ENCODE results near the gene SERPINA12. TPM values are rescaled to one million over a fixed set of nuclear protein-coding genes. Genes with fewer than 3 reads are reported as not detected.

Gene SERPINA12
- polyA plus RNA-seq, 1 donor (not counting 4 experiments of a cell fraction or from before 2014, with no cell fraction given) = 0.26 TPM

- dilution Hi-C loops (cut with MboI; ENCODE audit: extremely low pct_ligation_motif_present, low sequenced_read_pairs) = no loop called here
- no peak overlapping the region for H3K4me2 ChIP-seq (ENCODE audit: control insufficient read depth, extremely low read depth, insufficient read depth, low read depth, low read length)
- no peaks in the 10 kb centered on the region for H3K4me1 ChIP-seq (ENCODE audit: control insufficient read depth, extremely low read depth, insufficient read depth, low read length)
- H3K9me1 ChIP-seq (ENCODE audit: control insufficient read depth, extremely low read depth, insufficient read depth, low read length) = no peaks in the 10 kb centered on the region
- no peak overlapping the region for H2AFZ ChIP-seq (ENCODE audit: control insufficient read depth, low read length)
- no peak for DNase-seq (ENCODE audit: low read depth, low spot score)
- no peak overlapping the region for H3K27ac ChIP-seq (ENCODE audit: control insufficient read depth, insufficient read depth, low read length)
- H3K36me3 ChIP-seq (ENCODE audit: control insufficient read depth in 2 of 2, extremely low read depth in 1 of 2, insufficient read depth in 2 of 2, low read length in 2 of 2) = no peaks in the 10 kb centered on the region
- no peak overlapping the region for H3K4me3 ChIP-seq (ENCODE audit: control insufficient read depth in 2 of 3, extremely low read depth in 1 of 3, insufficient read depth in 2 of 3, low read depth in 1 of 3, low read length in 3 of 3)
- no peaks in the 10 kb centered on the region for H3K9me3 ChIP-seq (ENCODE audit: control insufficient read depth, low read depth, low read length)
- no peak for FAIRE-seq
- H3K27me3 ChIP-seq (ENCODE audit: control insufficient read depth, extremely low read depth, insufficient read depth, low read length) = no peaks in the 10 kb centered on the region
- TF ChIP-seq EZH2 (IDR thresholded peaks at IDR 0.05; ENCODE audit: low read length) (no peak), CTCF (optimal IDR thresholded peaks at IDR 0.05 in 1 of 3, IDR thresholded peaks at IDR 0.05 in 1 of 3, conservative IDR thresholded peaks at IDR 0.05 in 1 of 3; ENCODE audit: extremely low read depth in 1 of 3, insufficient read depth in 2 of 3, low read length in 3 of 3) (no peak)
- H3K79me2 ChIP-seq (ENCODE audit: control insufficient read depth, insufficient read depth, low read length) = no peaks in the 10 kb centered on the region
- no peak overlapping the region for H3K9ac ChIP-seq (ENCODE audit: control insufficient read depth, extremely low read depth, insufficient read depth, low read length)
- H4K20me1 ChIP-seq (ENCODE audit: control insufficient read depth, extremely low read depth, insufficient read depth, low read length) = no peaks in the 10 kb centered on the region
Observed at GRCh38 chr14:94531187-94531586, 21.9 kb upstream of the SERPINA12 start.

- dilution Hi-C loops (cut with MboI; ENCODE audit: extremely low pct_ligation_motif_present, low sequenced_read_pairs) = no loop called here
Observed at GRCh38 chr14:94524093-94524492, 14.8 kb upstream of the SERPINA12 start.

More at GRCh38 chr14:94524093-94524492, 14.8 kb upstream of the SERPINA12 start:
- no peak for TF ChIP-seq CTCF (optimal IDR thresholded peaks at IDR 0.05 in 1 of 3, IDR thresholded peaks at IDR 0.05 in 1 of 3, conservative IDR thresholded peaks at IDR 0.05 in 1 of 3; ENCODE audit: extremely low read depth in 1 of 3, insufficient read depth in 2 of 3, low read length in 3 of 3)
- TF ChIP-seq EZH2 (IDR thresholded peaks at IDR 0.05; ENCODE audit: low read length) = no peak
- Histone ChIP-seq H4K20me1 (ENCODE audit: control insufficient read depth, extremely low read depth, insufficient read depth, low read length) (no peaks in the 10 kb centered on the region), H3K36me3 (ENCODE audit: control insufficient read depth in 2 of 2, extremely low read depth in 1 of 2, insufficient read depth in 2 of 2, low read length in 2 of 2) (no peaks in the 10 kb centered on the region), H3K4me1 (ENCODE audit: control insufficient read depth, extremely low read depth, insufficient read depth, low read length) (no peaks in the 10 kb centered on the region), H3K27me3 (ENCODE audit: control insufficient read depth, extremely low read depth, insufficient read depth, low read length) (no peaks in the 10 kb centered on the region), H3K79me2 (ENCODE audit: control insufficient read depth, insufficient read depth, low read length) (no peaks in the 10 kb centered on the region), H3K27ac (ENCODE audit: control insufficient read depth, insufficient read depth, low read length) (no peak overlapping the region), H2AFZ (ENCODE audit: control insufficient read depth, low read length) (no peak overlapping the region), H3K4me3 (ENCODE audit: control insufficient read depth in 2 of 3, extremely low read depth in 1 of 3, insufficient read depth in 2 of 3, low read depth in 1 of 3, low read length in 3 of 3) (no peak overlapping the region), H3K9me3 (ENCODE audit: control insufficient read depth, low read depth, low read length) (peaks cover 4% of the 10 kb centered on the region), H3K4me2 (ENCODE audit: control insufficient read depth, extremely low read depth, insufficient read depth, low read depth, low read length) (no peak overlapping the region), H3K9ac (ENCODE audit: control insufficient read depth, extremely low read depth, insufficient read depth, low read length) (no peak overlapping the region), H3K9me1 (ENCODE audit: control insufficient read depth, extremely low read depth, insufficient read depth, low read length) (no peaks in the 10 kb centered on the region)
- no peak for FAIRE-seq
- DNase-seq (ENCODE audit: low read depth, low spot score) = no peak

All from keratinocyte (primary cell).